ENCODE data around the gene SRCAP. TPM values are rescaled to one million over a fixed set of nuclear protein-coding genes. Genes with fewer than 3 reads are reported as not detected.

The SRCAP gene
- total and polyA plus RNA-seq, 2 of the 8 experiments (the other 6 are each of a cell fraction or from before 2014, with no cell fraction given), result 5.5 to 54.3 TPM

DNA sequence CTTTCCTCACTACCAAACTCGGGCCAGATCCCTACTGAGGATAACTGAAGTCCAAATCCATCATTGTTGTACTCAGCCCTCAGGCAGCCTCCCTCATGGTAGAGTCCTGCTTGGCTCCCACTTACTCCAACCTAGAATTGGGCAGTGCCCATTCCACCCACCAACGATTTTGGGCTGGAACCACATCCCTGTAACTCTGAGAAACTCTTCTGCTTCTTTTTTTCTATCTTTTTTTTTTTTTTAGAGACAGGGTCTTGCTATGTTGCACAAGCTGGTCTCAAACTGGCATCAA lies 47.0 kb upstream of the SRCAP start:
- H2BK20ac ChIP-seq (ENCODE audit: low read length), result no peak overlapping the region
- peaks cover 0 to 5% of the 10 kb centered on the region in 2 experiments for H4K20me1 ChIP-seq (replicated peaks in 1 of 2; ENCODE audit: control insufficient read depth in 1 of 2, insufficient read depth in 2 of 2, low read length in 2 of 2)
- peaks cover 0 to 7% (median 0%) of the 10 kb centered on the region in 4 experiments; a peak in 3 of 7 replicates for H3K4me1 ChIP-seq (replicated peaks in 1 of 4; ENCODE audit: control insufficient read depth in 3 of 4, insufficient read depth in 4 of 4, low read length in 3 of 4)
- H2AFZ ChIP-seq (ENCODE audit: low read length), result no peak overlapping the region
- no peaks in the 10 kb centered on the region for H3K79me2 ChIP-seq (ENCODE audit: control insufficient read depth in 1 of 2, insufficient read depth in 2 of 2, low read length in 2 of 2)
- H3K27me3 ChIP-seq (replicated peaks in 1 of 4; ENCODE audit: control insufficient read depth in 3 of 4, extremely low read depth in 1 of 4, insufficient read depth in 3 of 4, low read length in 3 of 4), result peaks cover 0 to 15% (median 11%) of the 10 kb centered on the region in 4 experiments; a peak in 6 of 7 replicates
- H2BK5ac ChIP-seq (ENCODE audit: low read depth, low read length), result no peak overlapping the region
- WGBS, 2 experiments (ENCODE audit: extremely low coverage in 1 of 2, insufficient coverage in 1 of 2, insufficient read length in 1 of 2, insufficient replicate concordance in 2 of 2, low coverage in 1 of 2, low lambda C conversion rate in 2 of 2, missing lambda C conversion rate in 1 of 2), result 46% methylated on average over 2 of the region's 2 CpGs; no CpG with 5 or more reads in 1 of the 2 experiments
- H3K56ac ChIP-seq (replicated peaks; ENCODE audit: insufficient read length, low read depth, low read length), result no peak overlapping the region
- no peaks in the 10 kb centered on the region; a peak in 1 of 8 replicates for H3K36me3 ChIP-seq (ENCODE audit: control insufficient read depth in 2 of 4, insufficient read depth in 4 of 4, low read length in 3 of 4)
- FAIRE-seq (no peak), DNase-seq (ENCODE audit: low read depth in 1 of 2, low spot score in 2 of 2) (no peak)
- H3K9me3 ChIP-seq (ENCODE audit: insufficient read depth in 2 of 2, low read depth in 1 of 2, low read length in 1 of 2), result no peaks in the 10 kb centered on the region
- H3K14ac ChIP-seq (ENCODE audit: insufficient read length), result no peak overlapping the region
- H4K91ac ChIP-seq (replicated peaks; ENCODE audit: insufficient read length, low read length), result no peak overlapping the region
- no peak overlapping the region for H3K23ac ChIP-seq (ENCODE audit: insufficient read length)
- H3K4me3 ChIP-seq (ENCODE audit: extremely low read depth in 1 of 4, insufficient read depth in 2 of 4, low read depth in 3 of 4, low read length in 4 of 4), result peak overlapping the region; percentile 34 to 78 (median 50)
- H3K9ac ChIP-seq (replicated peaks in 1 of 4; ENCODE audit: extremely low read depth in 1 of 4, low read depth in 3 of 4, low read length in 3 of 4), result peak overlapping the region in 1 of 4 experiments; percentile 45; a peak in 2 of 7 replicates
- H3K4ac ChIP-seq (replicated peaks; ENCODE audit: insufficient read length, low read depth, low read length), result no peak overlapping the region
- no peak overlapping the region for H2BK15ac ChIP-seq (ENCODE audit: low read length)
- H2BK12ac ChIP-seq (ENCODE audit: low read depth, low read length), result no peak overlapping the region
- H3K79me1 ChIP-seq (ENCODE audit: low read depth, low read length), result 0 out of 2 replicates have a peak, but pooled peaks cover 2% of the 10 kb centered on the region
- H4K5ac ChIP-seq (ENCODE audit: insufficient read length, low read depth, low read length), result no peak overlapping the region
- POLR2A ChIA-PET (ENCODE audit: partially characterized antibody), result interaction anchor here (2.1 kb wide), 1 partner anchor 16 kb away, joined by 7 read pairs; no protein-coding TSS in a partner anchor
- no peak overlapping the region for H3K18ac ChIP-seq (ENCODE audit: extremely low read depth, low read length)
- CTCF ChIA-PET (ENCODE audit: partially characterized antibody), result interaction anchor here (0.6 to 8.2 kb wide), 4 partner anchors 15 to 43 kb away, joined by 3 to 48 read pairs (median 3); no protein-coding TSS in a partner anchor
- H2BK120ac ChIP-seq (replicated peaks; ENCODE audit: low read depth, low read length), result no peak overlapping the region
- H3K4me2 ChIP-seq (ENCODE audit: insufficient read depth in 1 of 2, low read depth in 2 of 2, low read length in 2 of 2), result peak overlapping the region; percentile 56 to 80
- no peak overlapping the region for H4K8ac ChIP-seq (ENCODE audit: extremely low read depth, insufficient read depth, low read length)
- peaks cover 2% of the 10 kb centered on the region; the same call in 1 of the 2 replicates for H3K23me2 ChIP-seq (ENCODE audit: low read depth, low read length)
- no peak overlapping the region for H2AK5ac ChIP-seq (ENCODE audit: low read depth, low read length)
- no peak overlapping the region for H3K27ac ChIP-seq (ENCODE audit: low read depth, low read length)
- TF ChIP-seq SP1 (IDR thresholded peaks at IDR 0.05; ENCODE audit: low read depth, low read length), result no peak
- no peak for TF ChIP-seq TEAD4 (IDR thresholded peaks at IDR 0.05; ENCODE audit: low read depth, low read length)
- TF ChIP-seq SP2 (IDR thresholded peaks at IDR 0.05; ENCODE audit: low read length), result no peak
- no peak for TF ChIP-seq CEBPB (IDR thresholded peaks at IDR 0.05; ENCODE audit: low read depth, low read length)
- no peak for TF ChIP-seq KDM1A (IDR thresholded peaks at IDR 0.05; ENCODE audit: borderline replicate concordance, low read length)
- no peak for TF ChIP-seq FOSL1 (IDR thresholded peaks at IDR 0.05; ENCODE audit: insufficient read depth, low read depth, low read length)
- TF ChIP-seq CHD1 (IDR thresholded peaks at IDR 0.05; ENCODE audit: low read depth, low read length), result no peak
- TF ChIP-seq JUN (IDR thresholded peaks at IDR 0.05; ENCODE audit: low read depth, low read length), result no peak
- no peak for TF ChIP-seq BCL11A (IDR thresholded peaks at IDR 0.05; ENCODE audit: low read depth in 2 of 2, low read length in 2 of 2)
- no peak for TF ChIP-seq TBP (IDR thresholded peaks at IDR 0.05; ENCODE audit: low read depth, low read length)

All from H1 (cell line).